ENCODE results near the gene MYOZ2. TPM values are rescaled to one million over a fixed set of nuclear protein-coding genes. Genes with fewer than 3 reads are reported as not detected.

The MYOZ2 gene
- total RNA-seq, 1 donor from 2014 or later, result 0.23 TPM

DNA sequence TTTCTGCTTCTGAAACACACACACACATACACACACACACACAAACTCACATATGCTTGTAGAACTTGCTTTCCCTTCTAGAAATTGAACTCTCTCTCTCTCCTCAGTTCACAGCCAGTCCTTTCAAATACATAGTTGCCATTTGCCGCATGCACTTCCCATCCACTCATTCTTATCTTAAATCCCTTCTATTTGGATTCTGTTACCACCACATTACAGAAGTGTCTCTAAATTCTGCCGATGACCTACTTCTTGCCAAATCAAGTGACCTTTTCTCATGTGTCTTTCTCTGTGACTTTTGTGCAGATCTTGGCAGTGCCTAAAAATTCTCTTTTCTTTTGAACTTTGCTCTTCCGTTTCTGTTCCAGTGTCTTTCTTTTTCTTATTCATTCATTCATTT is 7.5 kb upstream of the MYOZ2 start:
- H3K4me1 ChIP-seq, result peaks cover 5% of the 10 kb centered on the region
- intact Hi-C loops (cut with DNase I), result no loop called here
- ATAC-seq, result no peak

DNA sequence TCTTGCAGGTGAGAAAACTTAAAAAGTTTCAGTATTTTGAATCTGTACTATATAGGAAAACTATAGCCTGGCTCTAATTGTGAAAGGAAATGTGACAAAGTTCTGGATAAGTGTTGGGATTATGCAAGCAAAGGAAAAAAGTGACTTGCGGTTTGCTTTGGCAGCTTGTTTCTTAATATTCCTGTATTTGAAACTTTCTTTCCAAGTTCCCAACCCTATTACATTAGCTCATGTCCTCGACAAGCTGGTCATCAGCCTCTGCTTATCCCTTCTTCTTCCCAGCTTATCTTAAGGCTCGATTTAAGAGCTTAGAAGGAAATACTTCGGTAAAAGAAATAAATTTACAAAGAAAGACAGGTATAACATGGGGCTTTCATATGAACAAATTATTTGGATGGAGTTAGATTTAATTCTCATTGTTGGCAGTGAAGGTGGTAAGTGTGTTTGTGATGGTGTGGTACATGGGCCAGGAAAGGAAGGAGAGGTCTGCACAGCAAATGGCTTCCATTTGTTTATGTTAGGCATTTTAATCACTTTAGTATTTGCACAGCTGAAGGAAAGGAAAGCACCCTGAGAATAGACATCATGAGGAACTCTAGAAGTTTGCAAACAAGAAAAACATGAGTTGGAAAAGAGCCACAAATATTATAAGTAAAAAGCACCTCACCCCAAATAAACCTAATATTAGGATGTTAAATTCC is 5.1 kb upstream of the MYOZ2 start:
- DNase-seq, result no peak
- ATAC-seq, result no peak

More for the DNA sequence above, 7.5 kb upstream of the MYOZ2 start:
- TF ChIP-seq, protein P1, sequence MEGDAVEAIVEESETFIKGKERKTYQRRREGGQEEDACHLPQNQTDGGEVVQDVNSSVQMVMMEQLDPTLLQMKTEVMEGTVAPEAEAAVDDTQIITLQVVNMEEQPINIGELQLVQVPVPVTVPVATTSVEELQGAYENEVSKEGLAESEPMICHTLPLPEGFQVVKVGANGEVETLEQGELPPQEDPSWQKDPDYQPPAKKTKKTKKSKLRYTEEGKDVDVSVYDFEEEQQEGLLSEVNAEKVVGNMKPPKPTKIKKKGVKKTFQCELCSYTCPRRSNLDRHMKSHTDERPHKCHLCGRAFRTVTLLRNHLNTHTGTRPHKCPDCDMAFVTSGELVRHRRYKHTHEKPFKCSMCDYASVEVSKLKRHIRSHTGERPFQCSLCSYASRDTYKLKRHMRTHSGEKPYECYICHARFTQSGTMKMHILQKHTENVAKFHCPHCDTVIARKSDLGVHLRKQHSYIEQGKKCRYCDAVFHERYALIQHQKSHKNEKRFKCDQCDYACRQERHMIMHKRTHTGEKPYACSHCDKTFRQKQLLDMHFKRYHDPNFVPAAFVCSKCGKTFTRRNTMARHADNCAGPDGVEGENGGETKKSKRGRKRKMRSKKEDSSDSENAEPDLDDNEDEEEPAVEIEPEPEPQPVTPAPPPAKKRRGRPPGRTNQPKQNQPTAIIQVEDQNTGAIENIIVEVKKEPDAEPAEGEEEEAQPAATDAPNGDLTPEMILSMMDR (IDR thresholded peaks at IDR 0.05), result no peak
- Histone ChIP-seq H3K27me3 (no peaks in the 10 kb centered on the region), H3K36me3 (no peaks in the 10 kb centered on the region), H3K4me3 (no peak overlapping the region), H3K27ac (no peak overlapping the region), H3K9me3 (no peaks in the 10 kb centered on the region)
- no peak for DNase-seq

DNA sequence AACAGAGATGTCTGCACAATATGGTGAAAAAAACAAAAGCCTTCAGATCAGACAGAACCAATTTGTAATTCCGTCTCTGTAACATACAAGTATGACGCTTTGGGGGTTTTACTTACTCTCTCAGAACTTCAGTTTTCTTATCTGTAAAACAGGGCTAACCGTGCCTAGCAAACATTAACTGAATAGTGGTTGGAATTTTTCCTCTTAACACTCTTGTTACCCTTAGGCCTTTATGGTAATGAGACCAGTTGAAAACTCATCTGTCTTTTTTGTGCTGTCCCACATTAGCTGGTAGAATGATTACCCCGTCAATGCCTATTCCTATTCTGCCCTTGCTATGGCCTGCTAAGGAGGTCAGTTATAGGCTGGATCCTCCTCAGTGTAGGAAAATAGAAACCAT is 4.5 kb upstream of the MYOZ2 start:
- ATAC-seq (no peak), DNase-seq (no peak)
- H3K27ac ChIP-seq, result no peak overlapping the region
- H3K36me3 ChIP-seq, result no peaks in the 10 kb centered on the region
- H3K4me1 ChIP-seq, result peaks cover 5% of the 10 kb centered on the region
- no peaks in the 10 kb centered on the region for H3K9me3 ChIP-seq
- H3K27me3 ChIP-seq, result no peaks in the 10 kb centered on the region
- H3K4me3 ChIP-seq, result no peak overlapping the region
- intact Hi-C loops (cut with DNase I), result no loop called here
- TF ChIP-seq, protein P1 (IDR thresholded peaks at IDR 0.05), result no peak

More for the DNA sequence above, 5.1 kb upstream of the MYOZ2 start:
- Histone ChIP-seq H3K36me3 (no peaks in the 10 kb centered on the region), H3K4me3 (no peak overlapping the region), H3K9me3 (no peaks in the 10 kb centered on the region), H3K27ac (no peak overlapping the region), H3K27me3 (no peaks in the 10 kb centered on the region), H3K4me1 (peaks cover 5% of the 10 kb centered on the region)
- TF ChIP-seq, protein P1 (IDR thresholded peaks at IDR 0.05), result no peak
- intact Hi-C loops (cut with DNase I), result no loop called here

DNA sequence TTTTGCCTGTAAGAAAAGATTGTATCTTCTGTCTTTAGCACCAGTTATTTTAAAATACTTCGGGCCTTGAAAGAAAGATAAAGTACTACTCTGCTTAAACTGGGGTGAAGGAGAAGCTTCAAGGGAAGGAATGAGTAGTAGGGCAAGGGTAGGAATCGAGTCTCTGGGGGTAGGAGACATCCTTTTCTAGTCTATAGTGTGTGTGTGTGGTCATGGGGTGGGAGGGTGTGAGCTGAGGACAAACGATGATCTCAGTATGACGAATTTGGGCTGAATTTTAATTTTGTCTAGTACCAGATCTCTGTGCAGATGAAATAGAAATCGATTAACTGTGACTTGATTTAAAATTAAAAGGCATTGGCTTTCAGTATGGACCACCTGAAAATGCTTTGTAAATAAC is 3.3 kb upstream of the MYOZ2 start:
- H3K9me3 ChIP-seq, result no peaks in the 10 kb centered on the region
- H3K27me3 ChIP-seq, result no peaks in the 10 kb centered on the region
- TF ChIP-seq, protein P1 (IDR thresholded peaks at IDR 0.05), result no peak
- H3K4me1 ChIP-seq, result peaks cover 5% of the 10 kb centered on the region
- intact Hi-C loops (cut with DNase I), result no loop called here
- ATAC-seq, result no peak
- no peak for DNase-seq
- H3K36me3 ChIP-seq, result no peaks in the 10 kb centered on the region
- H3K27ac ChIP-seq, result no peak overlapping the region
- no peak overlapping the region for H3K4me3 ChIP-seq

DNA sequence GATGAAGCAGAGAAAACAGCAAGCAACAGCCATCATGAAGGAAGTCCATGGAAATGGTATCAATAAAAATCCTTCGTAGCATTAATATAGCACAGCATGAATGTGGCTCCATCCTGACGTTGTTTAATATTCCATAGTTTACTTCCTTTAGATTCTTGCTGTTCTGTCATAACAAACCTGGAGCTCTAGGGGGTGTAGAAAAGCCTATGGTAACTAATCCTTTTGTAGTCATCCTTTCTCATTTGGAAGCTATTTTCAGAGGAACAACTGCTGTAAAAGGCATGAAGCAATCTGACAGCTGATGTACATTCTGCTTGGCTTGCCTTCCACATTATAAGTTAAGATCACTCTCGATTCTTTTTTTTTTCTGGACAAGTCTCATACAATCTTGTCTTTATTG is 914 bp downstream of the MYOZ2 start:
- Histone ChIP-seq H3K4me1 (peaks cover 13% of the 10 kb centered on the region), H3K27me3 (no peaks in the 10 kb centered on the region), H3K36me3 (no peaks in the 10 kb centered on the region), H3K4me3 (no peak overlapping the region), H3K9me3 (no peaks in the 10 kb centered on the region), H3K27ac (no peak overlapping the region)
- ATAC-seq (no peak), DNase-seq (no peak)
- intact Hi-C loops (cut with DNase I), result no loop called here
- TF ChIP-seq, protein P1 (IDR thresholded peaks at IDR 0.05), result no peak

DNA sequence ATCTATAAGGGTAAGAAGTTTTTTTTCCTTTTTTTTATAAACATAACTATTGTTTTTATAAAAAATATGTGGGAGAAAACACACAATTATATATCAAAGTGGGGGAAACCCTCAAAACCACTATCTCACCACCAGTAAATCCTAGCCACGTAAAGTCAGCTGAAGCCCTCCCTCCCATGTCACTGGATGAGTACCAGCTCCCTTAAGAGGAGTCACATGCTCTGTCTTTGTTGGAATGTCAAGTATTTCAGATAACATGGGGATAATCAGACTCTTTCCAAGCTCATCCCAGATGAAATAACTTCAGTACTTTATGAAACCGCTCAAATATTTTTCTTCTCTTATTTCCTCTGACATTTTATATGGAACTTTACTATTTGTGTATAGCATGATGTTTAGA is 2.4 kb downstream of the MYOZ2 start:
- peaks cover 13% of the 10 kb centered on the region for H3K4me1 ChIP-seq
- H3K4me3 ChIP-seq, result no peak overlapping the region
- no peak for ATAC-seq
- H3K27me3 ChIP-seq, result no peaks in the 10 kb centered on the region
- no peaks in the 10 kb centered on the region for H3K36me3 ChIP-seq
- no peak for DNase-seq
- intact Hi-C loops (cut with DNase I), result no loop called here
- TF ChIP-seq, protein P1 (IDR thresholded peaks at IDR 0.05), result no peak
- H3K9me3 ChIP-seq, result no peaks in the 10 kb centered on the region
- no peak overlapping the region for H3K27ac ChIP-seq

All from upper lobe of right lung (tissue), 1 donor.